GM18511 (cell line): ENCODE measurements around the gene IQCN.
"Not testable (repeated sequence)": the region's sequence is repeated elsewhere in the genome, so short reads cannot be mapped to it uniquely, and the experiment has no call there.

Experiments
- ATAC-seq: cut with Tn5 transposase; IDR thresholded peaks from one replicate; pipeline ENCODE4 v1.9.1; 2021; ENCODE audit warnings: mild to moderate bottlenecking, moderate library complexity; ENCODE audit not compliant: unreplicated experiment

The IQCN gene

DNA sequence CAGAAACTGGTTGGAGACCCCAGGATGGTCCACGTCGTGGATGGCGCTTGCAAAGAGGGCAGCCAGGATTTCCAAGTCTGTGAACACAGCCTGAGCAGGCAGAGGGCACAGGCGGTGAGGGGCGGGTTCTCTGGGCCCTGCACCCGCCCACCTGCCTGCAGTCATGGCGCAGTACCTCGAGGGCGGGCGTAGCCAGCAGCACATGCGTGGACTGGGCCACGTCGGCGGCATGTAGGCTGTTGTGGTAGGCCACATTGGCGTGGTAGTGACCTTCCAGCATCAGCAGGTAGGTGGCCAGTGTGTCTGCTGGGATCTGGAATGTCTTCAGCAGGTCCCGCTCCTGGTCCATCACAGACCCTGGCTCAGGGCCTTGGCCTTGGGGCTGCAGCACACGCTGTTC, 56.1 kb downstream of the IQCN start:
- ATAC-seq: no peak

DNA sequence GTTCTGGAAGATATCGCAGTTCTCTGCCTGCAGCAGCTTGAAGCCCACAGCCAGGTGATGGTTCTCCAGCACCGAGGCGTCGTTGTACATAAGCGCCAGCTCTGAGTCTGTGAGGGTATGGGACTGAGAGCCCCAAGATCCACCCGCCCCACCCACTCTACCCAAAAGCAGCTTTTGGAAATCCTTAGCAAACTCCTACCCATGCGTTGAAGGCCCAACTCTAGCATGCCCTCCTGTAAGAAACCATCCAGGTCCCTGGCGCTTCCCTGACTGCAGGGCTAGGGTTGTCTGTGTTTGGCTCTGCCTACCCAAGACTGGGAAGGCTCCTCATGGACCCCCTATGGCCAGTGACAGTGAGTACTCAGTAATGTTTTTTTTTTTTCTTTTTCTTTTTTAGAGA, 57.5 kb downstream of the IQCN start:
- no peak for ATAC-seq

DNA sequence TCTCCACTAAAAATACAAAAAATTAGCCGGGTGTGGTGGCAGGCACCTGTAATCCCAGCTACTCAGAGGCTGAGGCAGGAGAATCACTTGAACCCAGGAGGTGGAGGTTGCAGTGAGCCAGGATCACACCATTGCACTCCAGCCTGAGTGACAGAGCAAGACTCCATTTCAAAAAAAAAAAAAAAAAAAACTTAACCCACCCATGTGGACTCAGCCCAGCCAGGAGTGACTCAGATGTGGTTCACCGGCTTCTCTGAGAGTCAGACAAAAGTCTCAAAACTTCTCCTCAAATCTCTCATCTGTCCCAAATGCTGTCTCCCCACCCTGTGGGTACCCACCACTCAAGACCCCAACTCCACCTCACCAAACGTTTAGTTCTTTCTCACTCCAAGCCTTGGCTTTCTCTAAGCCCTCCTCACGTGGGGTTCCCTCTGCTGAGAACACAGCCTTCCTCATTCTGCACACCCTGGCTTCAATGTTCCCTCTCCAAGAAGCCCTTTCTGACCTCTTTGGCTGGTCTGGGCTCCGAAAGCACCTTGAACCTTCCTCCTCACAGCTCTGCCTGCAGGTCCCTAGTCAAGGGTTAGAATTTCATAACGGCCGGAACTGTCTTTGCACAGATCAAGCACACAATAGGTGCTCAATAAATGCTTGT, 59.3 kb downstream of the IQCN start:
- no peak for ATAC-seq

DNA sequence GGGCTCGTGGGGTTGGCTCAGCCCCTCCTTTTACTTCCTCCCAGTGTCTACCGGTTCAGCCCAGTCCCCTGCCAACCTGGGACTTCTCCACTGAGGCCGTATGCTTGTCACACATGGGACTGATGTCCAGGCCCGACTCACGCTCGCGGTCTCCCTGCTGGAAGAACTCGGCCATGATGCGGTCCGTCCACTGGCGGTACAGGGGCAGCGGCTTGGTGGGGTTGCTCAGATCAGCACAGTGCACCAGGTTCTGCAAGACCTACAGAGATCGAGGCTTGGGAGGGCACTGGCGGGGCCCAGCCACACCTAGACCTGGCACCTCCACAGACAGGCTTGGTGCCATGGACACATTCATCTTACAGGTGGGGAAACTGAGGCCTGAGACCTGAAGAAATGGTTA, 62.6 kb downstream of the IQCN start:
- no peak for ATAC-seq

DNA sequence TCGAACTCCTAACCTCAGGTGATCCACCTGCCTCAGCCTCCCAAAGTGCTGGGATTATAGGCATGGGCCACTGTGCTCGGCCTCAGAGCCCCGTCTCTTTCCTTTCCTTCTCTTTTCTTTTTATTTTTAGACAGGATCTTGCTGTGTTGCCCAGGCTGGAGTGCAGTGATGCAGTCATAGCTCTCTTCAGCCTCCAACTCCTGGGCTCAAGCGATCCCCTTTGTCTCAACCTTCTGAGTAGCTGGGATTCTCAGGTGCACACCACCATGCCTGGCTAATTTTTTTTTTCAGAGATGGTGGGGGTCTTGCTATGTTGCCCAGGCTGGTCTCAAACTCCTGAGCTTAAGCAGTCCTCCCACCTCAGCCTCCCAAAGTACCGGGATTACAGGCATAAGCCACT, 64.3 kb downstream of the IQCN start:
- not testable (repeated sequence) for ATAC-seq

DNA sequence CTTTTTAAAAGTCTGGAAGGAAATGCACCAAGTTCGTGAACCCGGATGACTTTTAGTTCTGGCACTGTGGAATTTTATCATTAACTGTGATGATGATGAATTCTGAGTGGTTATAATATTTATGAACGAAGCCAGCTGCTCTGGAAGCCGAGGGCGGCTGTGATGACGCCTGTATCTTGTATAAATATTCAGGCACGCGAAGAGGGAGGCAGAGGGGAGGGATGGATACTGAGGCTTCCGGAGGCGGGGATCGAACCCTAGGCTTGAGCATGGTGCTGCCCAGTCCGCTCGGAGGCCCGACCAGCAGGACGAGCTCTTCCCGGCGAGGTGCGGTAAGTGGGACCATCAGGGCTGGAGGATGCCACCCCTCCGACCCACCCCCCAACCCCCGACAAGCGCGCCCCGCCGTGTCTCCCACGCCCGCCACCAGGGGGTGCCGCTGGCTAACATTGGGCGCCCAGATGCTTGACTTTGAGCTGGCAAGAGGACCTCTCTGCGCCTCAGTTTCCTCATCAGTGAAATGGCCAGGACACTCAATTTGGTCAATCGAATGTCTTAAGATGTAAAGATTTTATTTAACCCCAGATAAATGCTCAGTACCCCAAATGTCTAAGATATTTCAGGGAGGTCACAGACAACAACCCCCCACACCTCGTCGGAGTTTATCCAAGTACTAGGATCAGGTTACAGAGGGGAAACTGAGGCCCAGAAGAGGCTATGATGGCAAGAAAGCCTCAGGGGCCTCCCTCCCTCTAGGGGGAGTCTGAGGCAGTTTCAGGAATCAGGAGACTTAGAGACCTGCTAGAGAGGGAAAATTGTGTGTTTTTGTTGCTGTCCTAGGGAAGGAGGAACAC, 65.9 kb downstream of the IQCN start:
- no peak for ATAC-seq
